ENCODE data around the gene MOB1A. TPM values are rescaled to one million over a fixed set of nuclear protein-coding genes. Genes with fewer than 3 reads are reported as not detected.

The MOB1A gene
- total RNA-seq, 1 experiment from 2014 or later, result 132 TPM

GRCh38 chr2:74104839-74105238 is 73.8 kb downstream of the MOB1A start:
- BruUV-seq (replicated peaks), result no TSS peak

More at GRCh38 chr2:74104839-74105238, 73.8 kb downstream of the MOB1A start:
- CTCF ChIA-PET, result no interaction called here
- DNase-seq (ENCODE audit: low read depth, low spot score) (no peak), ATAC-seq (no peak)
- H3K4me2 ChIP-seq (ENCODE audit: low read length), result no peak overlapping the region
- no peaks in the 10 kb centered on the region for H3K9me3 ChIP-seq (ENCODE audit: control insufficient read depth in 1 of 2, insufficient read depth in 1 of 2, low read depth in 1 of 2, low read length in 2 of 2)
- no peaks in the 10 kb centered on the region for H4K20me1 ChIP-seq (ENCODE audit: insufficient read depth)
- H3K9me2 ChIP-seq (ENCODE audit: insufficient read depth), result no peaks in the 10 kb centered on the region
- RAD21 ChIA-PET (ENCODE audit: low non-redundant PET in 1 of 2, low total read pairs in 2 of 2, uncharacterized antibody in 2 of 2, unreplicated experiment in 2 of 2), result no interaction called here
- H3K36me3 ChIP-seq (ENCODE audit: control insufficient read depth in 1 of 2, insufficient read depth in 2 of 2, low read length in 2 of 2), result peaks cover 7 to 13% of the 10 kb centered on the region in 2 experiments; a peak in 3 of 4 replicates
- H3K79me2 ChIP-seq (ENCODE audit: insufficient read depth, low read length), result no peaks in the 10 kb centered on the region
- no peak overlapping the region for H2AFZ ChIP-seq (ENCODE audit: low read depth, low read length, poor library complexity, severe bottlenecking)
- H3K4me3 ChIP-seq (replicated peaks in 1 of 2; ENCODE audit: low read depth in 1 of 2, low read length in 2 of 2), result no peak overlapping the region
- H3K27ac ChIP-seq (ENCODE audit: low read depth, low read length), result no peak overlapping the region
- no peak for TF ChIP-seq CBX3 (IDR thresholded peaks at IDR 0.05; ENCODE audit: low read depth)
- TF ChIP-seq RAD21 (IDR thresholded peaks at IDR 0.05; ENCODE audit: low read depth), result peak; percentile 44
- TF ChIP-seq SRF (IDR thresholded peaks at IDR 0.05; ENCODE audit: low read depth), result no peak
- TF ChIP-seq REST (IDR thresholded peaks at IDR 0.05; ENCODE audit: low read depth), result no peak
- POLR2A ChIA-PET, result no interaction called here
- H3K4me1 ChIP-seq (ENCODE audit: control insufficient read depth in 1 of 2, insufficient read depth in 2 of 2, low read length in 2 of 2), result no peaks in the 10 kb centered on the region
- H3K27me3 ChIP-seq (ENCODE audit: insufficient read depth, low read length), result no peaks in the 10 kb centered on the region
- no peak overlapping the region for H3K9ac ChIP-seq (ENCODE audit: low read length)
- intact Hi-C loops (cut with micrococcal nuclease), result no loop called here
